ENCODE measurements around the gene TTC1.

TTC1 gene

GRCh38 chr5:160020266-160020770, 11.4 kb downstream of the TTC1 start:
- H3K4me3 ChIP-seq (ENCODE audit: low read length, poor library complexity, severe bottlenecking), result no peak overlapping the region
- H3K27me3 ChIP-seq (ENCODE audit: insufficient read depth, low read length, poor library complexity, severe bottlenecking), result no peaks in the 10 kb centered on the region
- H3F3A ChIP-seq (ENCODE audit: low read depth), result no peaks in the 10 kb centered on the region
- no peaks in the 10 kb centered on the region for H3K79me2 ChIP-seq (ENCODE audit: insufficient read depth, low read length)
- H3K4me1 ChIP-seq (ENCODE audit: insufficient read depth, low read length, poor library complexity, severe bottlenecking), result no peaks in the 10 kb centered on the region
- H3K9ac ChIP-seq (ENCODE audit: low read depth, low read length, poor library complexity, severe bottlenecking), result no peak overlapping the region
- no peak overlapping the region for H2AFZ ChIP-seq (ENCODE audit: low read length)
- TF ChIP-seq, protein P1, sequence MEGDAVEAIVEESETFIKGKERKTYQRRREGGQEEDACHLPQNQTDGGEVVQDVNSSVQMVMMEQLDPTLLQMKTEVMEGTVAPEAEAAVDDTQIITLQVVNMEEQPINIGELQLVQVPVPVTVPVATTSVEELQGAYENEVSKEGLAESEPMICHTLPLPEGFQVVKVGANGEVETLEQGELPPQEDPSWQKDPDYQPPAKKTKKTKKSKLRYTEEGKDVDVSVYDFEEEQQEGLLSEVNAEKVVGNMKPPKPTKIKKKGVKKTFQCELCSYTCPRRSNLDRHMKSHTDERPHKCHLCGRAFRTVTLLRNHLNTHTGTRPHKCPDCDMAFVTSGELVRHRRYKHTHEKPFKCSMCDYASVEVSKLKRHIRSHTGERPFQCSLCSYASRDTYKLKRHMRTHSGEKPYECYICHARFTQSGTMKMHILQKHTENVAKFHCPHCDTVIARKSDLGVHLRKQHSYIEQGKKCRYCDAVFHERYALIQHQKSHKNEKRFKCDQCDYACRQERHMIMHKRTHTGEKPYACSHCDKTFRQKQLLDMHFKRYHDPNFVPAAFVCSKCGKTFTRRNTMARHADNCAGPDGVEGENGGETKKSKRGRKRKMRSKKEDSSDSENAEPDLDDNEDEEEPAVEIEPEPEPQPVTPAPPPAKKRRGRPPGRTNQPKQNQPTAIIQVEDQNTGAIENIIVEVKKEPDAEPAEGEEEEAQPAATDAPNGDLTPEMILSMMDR (conservative IDR thresholded peaks at IDR 0.05; ENCODE audit: low read length), result no peak
- TF ChIP-seq EZH2phosphoT487 (IDR thresholded peaks at IDR 0.05; ENCODE audit: borderline replicate concordance), result no peak
- H3K4me2 ChIP-seq (ENCODE audit: low read depth, low read length, poor library complexity, severe bottlenecking), result no peak overlapping the region
- H3K9me2 ChIP-seq (replicated peaks; ENCODE audit: low read depth, low read length), result no peaks in the 10 kb centered on the region
- no peaks in the 10 kb centered on the region for H3K9me3 ChIP-seq (ENCODE audit: insufficient read depth, low read depth, low read length)
- no peaks in the 10 kb centered on the region for H4K20me1 ChIP-seq (ENCODE audit: insufficient read depth, low read length, poor library complexity, severe bottlenecking)
- H3K36me3 ChIP-seq (ENCODE audit: insufficient read depth, low read length), result no peaks in the 10 kb centered on the region

- no peaks in the 10 kb centered on the region for H4K20me1 ChIP-seq (ENCODE audit: insufficient read depth, low read length, poor library complexity, severe bottlenecking)
- no peak overlapping the region for H2AFZ ChIP-seq (ENCODE audit: low read length)
- H3K36me3 ChIP-seq (ENCODE audit: insufficient read depth, low read length), result no peaks in the 10 kb centered on the region
- H3F3A ChIP-seq (ENCODE audit: low read depth), result no peaks in the 10 kb centered on the region
- H3K9me3 ChIP-seq (ENCODE audit: insufficient read depth, low read depth, low read length), result no peaks in the 10 kb centered on the region
- no peaks in the 10 kb centered on the region for H3K27me3 ChIP-seq (ENCODE audit: insufficient read depth, low read length, poor library complexity, severe bottlenecking)
- H3K79me2 ChIP-seq (ENCODE audit: insufficient read depth, low read length), result no peaks in the 10 kb centered on the region
- H3K4me1 ChIP-seq (ENCODE audit: insufficient read depth, low read length, poor library complexity, severe bottlenecking), result no peaks in the 10 kb centered on the region
- no peak for TF ChIP-seq EZH2phosphoT487 (IDR thresholded peaks at IDR 0.05; ENCODE audit: borderline replicate concordance)
- TF ChIP-seq, protein P1 (conservative IDR thresholded peaks at IDR 0.05; ENCODE audit: low read length), result no peak
- H3K4me2 ChIP-seq (ENCODE audit: low read depth, low read length, poor library complexity, severe bottlenecking), result no peak overlapping the region
- H3K4me3 ChIP-seq (ENCODE audit: low read length, poor library complexity, severe bottlenecking), result no peak overlapping the region
- no peak overlapping the region for H3K9ac ChIP-seq (ENCODE audit: low read depth, low read length, poor library complexity, severe bottlenecking)
- no peaks in the 10 kb centered on the region for H3K9me2 ChIP-seq (replicated peaks; ENCODE audit: low read depth, low read length)
Measured at GRCh38 chr5:160020964-160021363, 12.0 kb downstream of the TTC1 start.

- H3F3A ChIP-seq (ENCODE audit: low read depth), result no peaks in the 10 kb centered on the region
- no peaks in the 10 kb centered on the region for H3K9me2 ChIP-seq (replicated peaks; ENCODE audit: low read depth, low read length)
- H3K9me3 ChIP-seq (ENCODE audit: insufficient read depth, low read depth, low read length), result no peaks in the 10 kb centered on the region
- no peaks in the 10 kb centered on the region for H3K79me2 ChIP-seq (ENCODE audit: insufficient read depth, low read length)
- TF ChIP-seq EZH2phosphoT487 (IDR thresholded peaks at IDR 0.05; ENCODE audit: borderline replicate concordance), result no peak
- TF ChIP-seq, protein P1 (conservative IDR thresholded peaks at IDR 0.05; ENCODE audit: low read length), result peak; percentile 60
- no peak overlapping the region for H3K9ac ChIP-seq (ENCODE audit: low read depth, low read length, poor library complexity, severe bottlenecking)
- no peaks in the 10 kb centered on the region for H3K27me3 ChIP-seq (ENCODE audit: insufficient read depth, low read length, poor library complexity, severe bottlenecking)
- H4K20me1 ChIP-seq (ENCODE audit: insufficient read depth, low read length, poor library complexity, severe bottlenecking), result no peaks in the 10 kb centered on the region
- no peaks in the 10 kb centered on the region for H3K4me1 ChIP-seq (ENCODE audit: insufficient read depth, low read length, poor library complexity, severe bottlenecking)
- H3K4me2 ChIP-seq (ENCODE audit: low read depth, low read length, poor library complexity, severe bottlenecking), result no peak overlapping the region
- H3K36me3 ChIP-seq (ENCODE audit: insufficient read depth, low read length), result no peaks in the 10 kb centered on the region
- no peak overlapping the region for H2AFZ ChIP-seq (ENCODE audit: low read length)
- no peak overlapping the region for H3K4me3 ChIP-seq (ENCODE audit: low read length, poor library complexity, severe bottlenecking)
Measured at GRCh38 chr5:160021831-160022446, 13.0 kb downstream of the TTC1 start.

Measured in Loucy (cell line).